OCI-LY7 (cell line): ENCODE data around the gene MED27.

Experiments
- CTCF ChIP-seq: fragments of 200-600 bp; sonication (generic); conservative IDR thresholded peaks from 2 replicates; pipeline ENCODE4 v1.5.1; 2014; ENCODE audit warnings: mild to moderate bottlenecking, antibody characterized with exemption, low read length, moderate library complexity, mixed read lengths
- EZH2phosphoT487 ChIP-seq: fragments of 200-600 bp; sonication (generic); IDR thresholded peaks from 2 replicates; pipeline ENCODE4 v1.6.1; 2018; ENCODE audit warnings: low read depth, borderline replicate concordance, mild to moderate bottlenecking, mixed run types, antibody characterized with exemption, low read length, moderate library complexity, mixed read lengths

GRCh38 chr9:131851414-131851813, 228.3 kb downstream of the MED27 start:
- TF ChIP-seq CTCF (no peak), EZH2phosphoT487 (no peak)
